ENCODE results near the gene PEDS1. TPM values are rescaled to one million over a fixed set of nuclear protein-coding genes. Genes with fewer than 3 reads are reported as not detected.

Gene PEDS1
- polyA plus RNA-seq, 1 donor from 2014 or later: 10.0 TPM

- H3F3A ChIP-seq (ENCODE audit: insufficient read depth, low read length, poor library complexity, severe bottlenecking): no peaks in the 10 kb centered on the region
Measured at GRCh38 chr20:50110141-50111047, 43.1 kb downstream of the PEDS1 start.

DNA sequence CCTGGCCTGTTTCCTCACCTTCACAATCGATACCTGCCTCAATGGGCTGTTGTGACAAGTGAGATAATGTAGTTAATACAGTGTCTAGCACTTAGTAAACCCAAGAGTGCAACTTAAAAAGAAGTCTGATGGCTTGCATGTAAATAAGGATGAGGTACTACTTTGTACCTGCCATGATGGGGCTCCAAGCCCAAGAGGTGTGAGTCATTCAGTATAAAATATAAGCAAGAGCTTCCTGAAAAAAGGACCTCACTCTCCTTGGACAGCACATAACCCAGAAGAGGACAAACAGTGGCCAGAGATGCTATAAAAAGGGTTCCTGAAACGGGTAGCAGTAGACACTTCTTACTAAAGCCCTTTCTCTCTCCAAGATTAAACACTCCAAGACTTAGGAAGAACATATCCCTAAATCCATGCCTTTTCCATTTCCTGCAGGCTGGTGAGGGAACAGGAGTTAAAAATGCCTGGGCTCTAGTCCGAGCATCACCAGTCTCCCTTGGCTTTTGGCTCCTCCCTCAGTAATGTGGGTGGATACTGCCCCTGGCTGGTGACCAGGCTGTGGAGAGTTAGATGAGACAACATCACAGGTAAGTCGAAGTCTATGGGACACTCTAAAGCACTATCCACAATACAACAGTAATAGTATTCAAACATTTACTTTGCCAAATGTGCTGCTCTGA lies 44.8 kb downstream of the PEDS1 start:
- Histone ChIP-seq H3K27ac (ENCODE audit: low read length) (no peak overlapping the region), H3K27me3 (ENCODE audit: insufficient read depth, low read depth, low read length) (no peaks in the 10 kb centered on the region), H3K4me2 (ENCODE audit: low read length) (no peak overlapping the region)
- TF ChIP-seq SMC3 (conservative IDR thresholded peaks at IDR 0.05; ENCODE audit: poor library complexity) (no peak), RAD21 (conservative IDR thresholded peaks at IDR 0.05) (no peak), POLR2AphosphoS5 (IDR thresholded peaks at IDR 0.05) (no peak), EZH2 (IDR thresholded peaks at IDR 0.05; ENCODE audit: borderline replicate concordance, insufficient read depth, low read length, poor library complexity, severe bottlenecking) (no peak), TAF1 (IDR thresholded peaks at IDR 0.05; ENCODE audit: low read depth) (no peak), EP300 (conservative IDR thresholded peaks at IDR 0.05; ENCODE audit: poor library complexity, severe bottlenecking) (no peak)
- TF ChIP-seq, protein P1, sequence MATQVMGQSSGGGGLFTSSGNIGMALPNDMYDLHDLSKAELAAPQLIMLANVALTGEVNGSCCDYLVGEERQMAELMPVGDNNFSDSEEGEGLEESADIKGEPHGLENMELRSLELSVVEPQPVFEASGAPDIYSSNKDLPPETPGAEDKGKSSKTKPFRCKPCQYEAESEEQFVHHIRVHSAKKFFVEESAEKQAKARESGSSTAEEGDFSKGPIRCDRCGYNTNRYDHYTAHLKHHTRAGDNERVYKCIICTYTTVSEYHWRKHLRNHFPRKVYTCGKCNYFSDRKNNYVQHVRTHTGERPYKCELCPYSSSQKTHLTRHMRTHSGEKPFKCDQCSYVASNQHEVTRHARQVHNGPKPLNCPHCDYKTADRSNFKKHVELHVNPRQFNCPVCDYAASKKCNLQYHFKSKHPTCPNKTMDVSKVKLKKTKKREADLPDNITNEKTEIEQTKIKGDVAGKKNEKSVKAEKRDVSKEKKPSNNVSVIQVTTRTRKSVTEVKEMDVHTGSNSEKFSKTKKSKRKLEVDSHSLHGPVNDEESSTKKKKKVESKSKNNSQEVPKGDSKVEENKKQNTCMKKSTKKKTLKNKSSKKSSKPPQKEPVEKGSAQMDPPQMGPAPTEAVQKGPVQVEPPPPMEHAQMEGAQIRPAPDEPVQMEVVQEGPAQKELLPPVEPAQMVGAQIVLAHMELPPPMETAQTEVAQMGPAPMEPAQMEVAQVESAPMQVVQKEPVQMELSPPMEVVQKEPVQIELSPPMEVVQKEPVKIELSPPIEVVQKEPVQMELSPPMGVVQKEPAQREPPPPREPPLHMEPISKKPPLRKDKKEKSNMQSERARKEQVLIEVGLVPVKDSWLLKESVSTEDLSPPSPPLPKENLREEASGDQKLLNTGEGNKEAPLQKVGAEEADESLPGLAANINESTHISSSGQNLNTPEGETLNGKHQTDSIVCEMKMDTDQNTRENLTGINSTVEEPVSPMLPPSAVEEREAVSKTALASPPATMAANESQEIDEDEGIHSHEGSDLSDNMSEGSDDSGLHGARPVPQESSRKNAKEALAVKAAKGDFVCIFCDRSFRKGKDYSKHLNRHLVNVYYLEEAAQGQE (IDR thresholded peaks at IDR 0.05; ENCODE audit: borderline replicate concordance): no peak

More at GRCh38 chr20:50110141-50111047, 43.1 kb downstream of the PEDS1 start:
- no peaks in the 10 kb centered on the region for H3K36me3 ChIP-seq (ENCODE audit: insufficient read depth, low read length)
- no peaks in the 10 kb centered on the region for H3K9me2 ChIP-seq (ENCODE audit: insufficient read depth, low read length)
- no peak overlapping the region for H3K4me2 ChIP-seq (ENCODE audit: low read length)
- peaks cover 3% of the 10 kb centered on the region for H4K20me1 ChIP-seq (ENCODE audit: insufficient read depth)
- no peaks in the 10 kb centered on the region for H3K27me3 ChIP-seq (ENCODE audit: insufficient read depth, low read depth, low read length)
- no peak overlapping the region for H2AFZ ChIP-seq (ENCODE audit: low read depth, low read length)
- H3K27ac ChIP-seq (ENCODE audit: low read length): no peak overlapping the region
- no peak overlapping the region for H3K9ac ChIP-seq (ENCODE audit: low read length)
- TF ChIP-seq MXI1 (conservative IDR thresholded peaks at IDR 0.05; ENCODE audit: poor library complexity, severe bottlenecking) (no peak), EP300 (conservative IDR thresholded peaks at IDR 0.05; ENCODE audit: poor library complexity, severe bottlenecking) (no peak), RAD21 (conservative IDR thresholded peaks at IDR 0.05) (no peak), TAF1 (IDR thresholded peaks at IDR 0.05; ENCODE audit: low read depth) (no peak), EZH2 (IDR thresholded peaks at IDR 0.05; ENCODE audit: borderline replicate concordance, insufficient read depth, low read length, poor library complexity, severe bottlenecking) (no peak), POLR2AphosphoS5 (IDR thresholded peaks at IDR 0.05) (no peak), SMC3 (conservative IDR thresholded peaks at IDR 0.05; ENCODE audit: poor library complexity) (no peak)
- TF ChIP-seq, protein P2, sequence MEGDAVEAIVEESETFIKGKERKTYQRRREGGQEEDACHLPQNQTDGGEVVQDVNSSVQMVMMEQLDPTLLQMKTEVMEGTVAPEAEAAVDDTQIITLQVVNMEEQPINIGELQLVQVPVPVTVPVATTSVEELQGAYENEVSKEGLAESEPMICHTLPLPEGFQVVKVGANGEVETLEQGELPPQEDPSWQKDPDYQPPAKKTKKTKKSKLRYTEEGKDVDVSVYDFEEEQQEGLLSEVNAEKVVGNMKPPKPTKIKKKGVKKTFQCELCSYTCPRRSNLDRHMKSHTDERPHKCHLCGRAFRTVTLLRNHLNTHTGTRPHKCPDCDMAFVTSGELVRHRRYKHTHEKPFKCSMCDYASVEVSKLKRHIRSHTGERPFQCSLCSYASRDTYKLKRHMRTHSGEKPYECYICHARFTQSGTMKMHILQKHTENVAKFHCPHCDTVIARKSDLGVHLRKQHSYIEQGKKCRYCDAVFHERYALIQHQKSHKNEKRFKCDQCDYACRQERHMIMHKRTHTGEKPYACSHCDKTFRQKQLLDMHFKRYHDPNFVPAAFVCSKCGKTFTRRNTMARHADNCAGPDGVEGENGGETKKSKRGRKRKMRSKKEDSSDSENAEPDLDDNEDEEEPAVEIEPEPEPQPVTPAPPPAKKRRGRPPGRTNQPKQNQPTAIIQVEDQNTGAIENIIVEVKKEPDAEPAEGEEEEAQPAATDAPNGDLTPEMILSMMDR (IDR thresholded peaks at IDR 0.05; ENCODE audit: poor library complexity, severe bottlenecking): no peak
- TF ChIP-seq, protein P1 (IDR thresholded peaks at IDR 0.05; ENCODE audit: borderline replicate concordance): no peak
- H3K4me3 ChIP-seq (ENCODE audit: low read length): peak overlapping the region; percentile 94
- H3K9me3 ChIP-seq (ENCODE audit: low read length): no peaks in the 10 kb centered on the region
- peaks cover 66% of the 10 kb centered on the region for H3K79me2 ChIP-seq (replicated peaks; ENCODE audit: insufficient read depth, low read length)

More for the DNA sequence above, 44.8 kb downstream of the PEDS1 start:
- Histone ChIP-seq H3K79me2 (replicated peaks; ENCODE audit: insufficient read depth, low read length) (peaks cover 67% of the 10 kb centered on the region), H3K4me3 (ENCODE audit: low read length) (no peak overlapping the region), H3F3A (ENCODE audit: insufficient read depth, low read length, poor library complexity, severe bottlenecking) (no peaks in the 10 kb centered on the region), H3K36me3 (ENCODE audit: insufficient read depth, low read length) (no peaks in the 10 kb centered on the region), H2AFZ (ENCODE audit: low read depth, low read length) (no peak overlapping the region), H3K9me2 (ENCODE audit: insufficient read depth, low read length) (no peaks in the 10 kb centered on the region), H4K20me1 (ENCODE audit: insufficient read depth) (peaks cover 3% of the 10 kb centered on the region), H3K9me3 (ENCODE audit: low read length) (no peaks in the 10 kb centered on the region), H3K9ac (ENCODE audit: low read length) (no peak overlapping the region)
